Hepatocyte (in vitro differentiated cells): ENCODE measurements around the gene VSNL1. TPM values are rescaled to one million over a fixed set of nuclear protein-coding genes. Genes with fewer than 3 reads are reported as not detected.

Experiments used
- DNase-seq: peaks from one replicate; pipeline ENCODE4 v3.0.0-alpha.2; 2016; ENCODE audit warnings: low spot score
- H2AFZ ChIP-seq: fragments of 200-600 bp; sonication (generic); 2 replicates; pipeline ENCODE4 v1.6.0; 2016; ENCODE audit warnings: antibody characterized with exemption, mild to moderate bottlenecking
- H3K27ac ChIP-seq: fragments of 200-600 bp; sonication (generic); 2 replicates; pipeline ENCODE4 v1.5.1; 2016; ENCODE audit warnings: mild to moderate bottlenecking
- H3K27me3 ChIP-seq: fragments of 200-600 bp; sonication (generic); 2 replicates; pipeline ENCODE4 v1.6.1; 2016
- H3K36me3 ChIP-seq: fragments of 200-600 bp; sonication (generic); replicated peaks from 2 replicates; pipeline ENCODE4 v1.5.1; 2016; ENCODE audit warnings: low read depth; ENCODE audit not compliant: insufficient read depth
- H3K4me1 ChIP-seq: fragments of 200-600 bp; sonication (generic); 2 replicates; pipeline ENCODE4 v1.5.1; 2016; ENCODE audit warnings: mild to moderate bottlenecking, moderate library complexity; ENCODE audit not compliant: insufficient read depth
- H3K4me2 ChIP-seq: fragments of 200-600 bp; sonication (generic); 2 replicates; pipeline ENCODE4 v1.6.0; 2016
- H3K4me3 ChIP-seq: fragments of 200-600 bp; sonication (generic); 2 replicates; pipeline ENCODE4 v1.5.1; 2016; ENCODE audit warnings: mild to moderate bottlenecking
- H3K79me2 ChIP-seq: fragments of 200-600 bp; sonication (generic); 2 replicates; pipeline ENCODE4 v1.6.0; 2017; ENCODE audit warnings: mild to moderate bottlenecking
- H3K9me2 ChIP-seq: fragments of 200-600 bp; sonication (generic); replicated peaks from 2 replicates; pipeline ENCODE4 v1.6.0; 2017; ENCODE audit warnings: mild to moderate bottlenecking; ENCODE audit not compliant: insufficient read depth
- H3K9me3 ChIP-seq: fragments of 200-600 bp; sonication (generic); 2 replicates; pipeline ENCODE4 v1.5.1; 2016; ENCODE audit warnings: low read depth, mild to moderate bottlenecking
- H4K20me1 ChIP-seq: fragments of 200-600 bp; sonication (generic); 2 replicates; pipeline ENCODE4 v1.6.0; 2016; ENCODE audit warnings: mild to moderate bottlenecking; ENCODE audit not compliant: insufficient read depth, poor library complexity, severe bottlenecking
- CTCF ChIP-seq: fragments of 200-600 bp; sonication (generic); IDR thresholded peaks from 2 replicates; pipeline ENCODE4 v1.5.1; 2016; ENCODE audit warnings: antibody characterized with exemption, mild to moderate bottlenecking; ENCODE audit not compliant: poor library complexity
- EZH2 ChIP-seq: fragments of 200-600 bp; sonication (generic); IDR thresholded peaks from 2 replicates; pipeline ENCODE4 v1.6.1; 2016; ENCODE audit warnings: antibody characterized with exemption, mild to moderate bottlenecking, borderline replicate concordance
- EZH2phosphoT487 ChIP-seq: fragments of 200-600 bp; sonication (generic); IDR thresholded peaks from one replicate; pipeline ENCODE4 v1.6.1; 2018; ENCODE audit warnings: antibody characterized with exemption, mild to moderate bottlenecking, low read depth, moderate library complexity; ENCODE audit not compliant: unreplicated experiment, severe bottlenecking
- WGBS: methylation state at CpG from one replicate; pipeline ENCODE4 v1.1.6; 2016; ENCODE audit warnings: low lambda C conversion rate; ENCODE audit errors: missing lambda C conversion rate; 5-methylcytosine and 5-hydroxymethylcytosine counted together
- polyA plus RNA-seq: library from polyadenylated mRNA; unstranded; fragments of >200 nt; fragmentation: Nextera tagmentation; extraction: Ambion mirVana; gene quantifications from 2 replicates; pipeline ENCODE4 v1.2.1, GENCODE V29; 2016
- total RNA-seq: library from RNA; depleted of rRNA; stranded (reverse); fragments of >200 nt; gene quantifications from 2 replicates; pipeline ENCODE4 v1.2.3, GENCODE V29; 2014

VSNL1 gene
- total and polyA plus RNA-seq, 2 experiments from 2014 or later = 9.4 to 16.0 TPM

- Histone ChIP-seq H3K27ac (no peak overlapping the region), H3K9me2 (no peaks in the 10 kb centered on the region), H3K36me3 (no peaks in the 10 kb centered on the region), H4K20me1 (no peaks in the 10 kb centered on the region), H3K9me3 (no peaks in the 10 kb centered on the region), H2AFZ (no peak overlapping the region), H3K27me3 (no peaks in the 10 kb centered on the region), H3K4me2 (no peak overlapping the region), H3K4me3 (no peak overlapping the region), H3K4me1 (peaks cover 4% of the 10 kb centered on the region), H3K79me2 (no peaks in the 10 kb centered on the region)
- 93% methylated on average over 2 of the region's 2 CpGs for whole genome bisulfite sequencing
- DNase-seq = no peak
- TF ChIP-seq CTCF = no peak
- no peak for TF ChIP-seq EZH2phosphoT487
- no peak for TF ChIP-seq EZH2
Observed at GRCh38 chr2:17640406-17640805, 99.9 kb downstream of the VSNL1 start.

GRCh38 chr2:17643031-17643615 lies 102.6 kb downstream of the VSNL1 start:
- Histone ChIP-seq H3K79me2 (no peaks in the 10 kb centered on the region), H3K36me3 (no peaks in the 10 kb centered on the region), H3K4me2 (no peak overlapping the region), H3K4me3 (no peak overlapping the region), H2AFZ (peak overlapping the region; percentile 5), H4K20me1 (no peaks in the 10 kb centered on the region), H3K4me1 (peaks cover 18% of the 10 kb centered on the region), H3K9me2 (no peaks in the 10 kb centered on the region), H3K27ac (peak overlapping the region; percentile 42), H3K9me3 (no peaks in the 10 kb centered on the region), H3K27me3 (no peaks in the 10 kb centered on the region)
- DNase-seq = peak; percentile 76
- TF ChIP-seq EZH2phosphoT487 = no peak
- no peak for TF ChIP-seq CTCF
- TF ChIP-seq EZH2 = no peak
- WGBS = 67% methylated on average over 6 of the region's 6 CpGs

GRCh38 chr2:17644997-17645720 lies 104.7 kb downstream of the VSNL1 start:
- H3K79me2 ChIP-seq = no peaks in the 10 kb centered on the region
- no peak overlapping the region for H3K4me2 ChIP-seq
- H3K36me3 ChIP-seq = no peaks in the 10 kb centered on the region
- no peaks in the 10 kb centered on the region for H4K20me1 ChIP-seq
- no peak overlapping the region for H3K27ac ChIP-seq
- no peaks in the 10 kb centered on the region for H3K27me3 ChIP-seq
- H2AFZ ChIP-seq = no peak overlapping the region
- DNase-seq = no peak
- H3K4me3 ChIP-seq = no peak overlapping the region
- no peaks in the 10 kb centered on the region for H3K9me3 ChIP-seq
- H3K4me1 ChIP-seq = peaks cover 18% of the 10 kb centered on the region
- H3K9me2 ChIP-seq = no peaks in the 10 kb centered on the region
- TF ChIP-seq EZH2phosphoT487 = no peak
- TF ChIP-seq EZH2 = no peak
- no peak for TF ChIP-seq CTCF
- WGBS = 81% methylated on average over 4 of the region's 4 CpGs
